Activated CD4-positive, alpha-beta T cell treated with anti-CD3 and anti-CD28 coated beads, Interleukin-2, amount 10 ng/mL, durations not matched to agents 7 days and 5 days (primary cell): ENCODE data around the gene ZCWPW2. TPM values are rescaled to one million over a fixed set of nuclear protein-coding genes. Genes with fewer than 3 reads are reported as not detected.

Source experiments
- CTCF ChIA-PET: fragments of 350-600 bp; sonication (Branson Sonifier 250); formaldehyde crosslinking; loops from one replicate; lab custom pipeline; 2021; ENCODE audit warnings: antibody characterized with exemption; lab: Charles Lee
- POLR2A ChIA-PET: fragments of 350-600 bp; sonication (Branson Sonifier 250); formaldehyde crosslinking; loops from one replicate; lab custom pipeline; 2021; ENCODE audit warnings: antibody characterized with exemption; lab: Charles Lee
- DNase-seq: peaks from one replicate; pipeline ENCODE4 v3.0.0-alpha.2; 2020
- H3K27ac Mint-ChIP-seq: one replicate; pipeline ENCODE4 v1.8.0; 2021; ENCODE audit warnings: mild to moderate bottlenecking, moderate library complexity, mixed read lengths
- H3K27me3 Mint-ChIP-seq: one replicate; pipeline ENCODE4 v1.8.0; 2021; ENCODE audit warnings: mixed read lengths
- H3K36me3 Mint-ChIP-seq: one replicate; pipeline ENCODE4 v1.8.0; 2021; ENCODE audit warnings: low read depth, mixed read lengths
- H3K4me1 Mint-ChIP-seq: one replicate; pipeline ENCODE4 v1.8.0; 2021; ENCODE audit warnings: mixed read lengths
- H3K4me3 Mint-ChIP-seq: one replicate; pipeline ENCODE4 v1.8.0; 2021; ENCODE audit warnings: mild to moderate bottlenecking, moderate library complexity, mixed read lengths
- H3K9me3 Mint-ChIP-seq: one replicate; pipeline ENCODE4 v1.8.0; 2021; ENCODE audit warnings: mixed read lengths
- total RNA-seq, 2 experiments: library from RNA; stranded (reverse); gene quantifications; one replicate each; pipeline ENCODE4 v1.2.3, GENCODE V29; 2021

ZCWPW2 gene
- total RNA-seq, 2 experiments from 2014 or later, result 0.37 to 0.50 TPM

- Mint-ChIP-seq H3K27ac (no peak overlapping the region), H3K4me1 (no peaks in the 10 kb centered on the region), H3K36me3 (no peaks in the 10 kb centered on the region), H3K9me3 (peaks cover 14% of the 10 kb centered on the region), H3K27me3 (no peaks in the 10 kb centered on the region), H3K4me3 (no peak overlapping the region)
- ChIA-PET CTCF (no interaction called here), POLR2A (no interaction called here)
- DNase-seq, result no peak
These were observed 195.7 kb downstream of the ZCWPW2 start for GRCh38 chr3:28544236-28544635.

- POLR2A ChIA-PET, result no interaction called here
- H3K4me1 Mint-ChIP-seq, result no peaks in the 10 kb centered on the region
- DNase-seq, result no peak
- no peaks in the 10 kb centered on the region for H3K27me3 Mint-ChIP-seq
- CTCF ChIA-PET, result no interaction called here
- H3K36me3 Mint-ChIP-seq, result no peaks in the 10 kb centered on the region
- peaks cover 14% of the 10 kb centered on the region for H3K9me3 Mint-ChIP-seq
- no peak overlapping the region for H3K27ac Mint-ChIP-seq
- no peak overlapping the region for H3K4me3 Mint-ChIP-seq
These were observed 196.3 kb downstream of the ZCWPW2 start for GRCh38 chr3:28544831-28545230.

- H3K27ac Mint-ChIP-seq, result no peak overlapping the region
- no peak overlapping the region for H3K4me3 Mint-ChIP-seq
- no peak for DNase-seq
- ChIA-PET CTCF (no interaction called here), POLR2A (no interaction called here)
- H3K9me3 Mint-ChIP-seq, result peaks cover 6% of the 10 kb centered on the region
- no peaks in the 10 kb centered on the region for H3K27me3 Mint-ChIP-seq
- H3K36me3 Mint-ChIP-seq, result no peaks in the 10 kb centered on the region
- no peaks in the 10 kb centered on the region for H3K4me1 Mint-ChIP-seq
These were observed 199.2 kb downstream of the ZCWPW2 start for GRCh38 chr3:28547677-28548076.

- DNase-seq, result no peak
- no peaks in the 10 kb centered on the region for H3K4me1 Mint-ChIP-seq
- H3K36me3 Mint-ChIP-seq, result no peaks in the 10 kb centered on the region
- CTCF ChIA-PET, result no interaction called here
- no peak overlapping the region for H3K27ac Mint-ChIP-seq
- H3K27me3 Mint-ChIP-seq, result no peaks in the 10 kb centered on the region
- no peaks in the 10 kb centered on the region for H3K9me3 Mint-ChIP-seq
- POLR2A ChIA-PET, result no interaction called here
- H3K4me3 Mint-ChIP-seq, result no peak overlapping the region
These were observed 204.7 kb downstream of the ZCWPW2 start for GRCh38 chr3:28553175-28553574.

- Mint-ChIP-seq H3K4me1 (no peaks in the 10 kb centered on the region), H3K27me3 (no peaks in the 10 kb centered on the region), H3K36me3 (no peaks in the 10 kb centered on the region), H3K9me3 (no peaks in the 10 kb centered on the region), H3K4me3 (no peak overlapping the region), H3K27ac (no peak overlapping the region)
- DNase-seq, result no peak
- CTCF ChIA-PET, result no interaction called here
- POLR2A ChIA-PET, result no interaction called here
These were observed 207.7 kb downstream of the ZCWPW2 start for GRCh38 chr3:28556195-28556594.

GRCh38 chr3:28564211-28564610 is 215.7 kb downstream of the ZCWPW2 start:
- POLR2A ChIA-PET, result no interaction called here
- CTCF ChIA-PET, result no interaction called here
- no peak overlapping the region for H3K4me3 Mint-ChIP-seq
- H3K27ac Mint-ChIP-seq, result no peak overlapping the region
- peaks cover 2% of the 10 kb centered on the region for H3K9me3 Mint-ChIP-seq
- DNase-seq, result no peak
- no peaks in the 10 kb centered on the region for H3K36me3 Mint-ChIP-seq
- H3K4me1 Mint-ChIP-seq, result no peaks in the 10 kb centered on the region
- H3K27me3 Mint-ChIP-seq, result no peaks in the 10 kb centered on the region

- H3K27me3 Mint-ChIP-seq, result peaks cover 14% of the 10 kb centered on the region
- H3K36me3 Mint-ChIP-seq, result no peaks in the 10 kb centered on the region
- ChIA-PET CTCF (no interaction called here), POLR2A (no interaction called here)
- no peak for DNase-seq
- no peak overlapping the region for H3K4me3 Mint-ChIP-seq
- peaks cover 2% of the 10 kb centered on the region for H3K9me3 Mint-ChIP-seq
- H3K4me1 Mint-ChIP-seq, result no peaks in the 10 kb centered on the region
- no peak overlapping the region for H3K27ac Mint-ChIP-seq
These were observed 220.8 kb downstream of the ZCWPW2 start for GRCh38 chr3:28569357-28569756.

GRCh38 chr3:28574036-28574435 is 225.5 kb downstream of the ZCWPW2 start:
- ChIA-PET CTCF (no interaction called here), POLR2A (no interaction called here)
- Mint-ChIP-seq H3K4me1 (peaks cover 5% of the 10 kb centered on the region), H3K27ac (no peak overlapping the region), H3K4me3 (no peak overlapping the region), H3K9me3 (no peaks in the 10 kb centered on the region), H3K36me3 (peaks cover 1% of the 10 kb centered on the region), H3K27me3 (peaks cover 50% of the 10 kb centered on the region)
- DNase-seq, result no peak

- Mint-ChIP-seq H3K27me3 (peaks cover 55% of the 10 kb centered on the region), H3K9me3 (no peaks in the 10 kb centered on the region), H3K27ac (no peak overlapping the region), H3K4me3 (no peak overlapping the region), H3K4me1 (peaks cover 5% of the 10 kb centered on the region), H3K36me3 (peaks cover 1% of the 10 kb centered on the region)
- ChIA-PET CTCF (no interaction called here), POLR2A (no interaction called here)
- no peak for DNase-seq
These were observed 226.7 kb downstream of the ZCWPW2 start for GRCh38 chr3:28575100-28575745.

Other genes with a start within 250 kb of the ZCWPW2 start
- gene CMC1, start 107.1 kb upstream of the ZCWPW2 start, total RNA-seq, result 10 to 100 TPM; 12.7 to 13.1 TPM
- 10 to 100 TPM; 53.5 to 68.8 TPM for gene AZI2, start 103 bp downstream of the ZCWPW2 start, total RNA-seq